Limb (tissue), 2 donors: ENCODE measurements around the gene PPP4R2.

Source experiments
- DNase-seq, 2 donors: peaks; one replicate each; pipeline ENCODE4 v3.0.0-alpha.2; 2016; ENCODE audit errors: extremely low spot score in 2 of 2

Gene PPP4R2

DNA sequence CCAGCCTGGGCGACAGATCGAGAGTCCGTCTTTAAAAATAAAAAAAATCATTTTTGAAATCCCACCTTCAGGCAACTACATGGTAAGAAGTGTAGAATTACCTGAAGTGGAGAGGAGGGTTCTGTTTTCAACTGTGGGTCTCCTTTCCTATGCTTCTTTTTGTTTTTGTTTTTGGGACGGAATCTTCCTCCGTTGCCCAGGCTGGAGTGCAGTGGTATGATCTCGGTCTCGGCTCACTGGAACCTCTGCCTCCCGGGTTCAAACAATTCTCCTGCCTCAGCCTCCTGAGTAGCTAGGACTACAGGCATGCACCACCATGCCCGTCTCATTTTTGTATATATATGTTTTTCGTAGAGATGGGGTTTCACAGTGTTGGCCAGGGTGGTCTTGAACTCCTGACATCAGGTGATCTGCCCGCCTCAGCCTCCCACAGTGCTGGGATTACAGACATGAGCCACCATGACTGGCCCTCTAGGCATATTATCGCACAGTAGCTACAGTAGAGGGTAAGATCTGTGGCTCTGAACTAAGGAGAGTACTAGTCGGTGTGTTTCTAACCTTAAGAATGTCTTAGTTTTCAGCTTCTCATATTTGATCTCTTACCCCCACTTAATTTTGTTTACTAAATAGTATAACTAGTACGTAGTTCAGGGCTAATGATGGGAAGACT, 73.3 kb downstream of the PPP4R2 start:
- no peak for DNase-seq

- DNase-seq = no peak
Observed at GRCh38 chr3:73070675-73071575, 74.3 kb downstream of the PPP4R2 start.

GRCh38 chr3:73071952-73072351, 75.3 kb downstream of the PPP4R2 start:
- no peak for DNase-seq

GRCh38 chr3:73072634-73073033, 76.0 kb downstream of the PPP4R2 start:
- no peak for DNase-seq

- no peak for DNase-seq
Observed at GRCh38 chr3:73073091-73073707, 76.6 kb downstream of the PPP4R2 start.

DNA sequence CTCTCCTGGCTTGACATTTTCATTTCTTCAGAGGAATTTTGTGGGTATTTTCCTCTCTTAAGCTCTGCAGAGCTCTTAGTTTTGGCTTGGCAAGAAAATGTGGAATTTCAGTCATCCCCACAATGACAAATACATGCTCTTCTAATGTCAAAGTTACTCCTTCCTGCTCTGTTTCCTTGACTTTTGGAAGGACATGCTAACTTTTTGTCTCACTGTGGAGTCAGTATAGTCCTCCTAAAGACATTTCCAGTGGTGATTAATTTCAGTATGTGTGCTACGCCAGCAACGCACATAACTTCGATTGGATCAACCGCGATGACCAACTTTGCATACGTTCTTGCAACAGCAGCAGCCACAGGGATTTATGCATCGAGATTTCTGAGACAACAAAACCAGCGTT, 78.2 kb downstream of the PPP4R2 start:
- no peak for DNase-seq

- DNase-seq = no peak
Observed at GRCh38 chr3:73080216-73080966, 83.8 kb downstream of the PPP4R2 start.

- DNase-seq = no peak
Observed at GRCh38 chr3:73081140-73081539, 84.5 kb downstream of the PPP4R2 start.

DNA sequence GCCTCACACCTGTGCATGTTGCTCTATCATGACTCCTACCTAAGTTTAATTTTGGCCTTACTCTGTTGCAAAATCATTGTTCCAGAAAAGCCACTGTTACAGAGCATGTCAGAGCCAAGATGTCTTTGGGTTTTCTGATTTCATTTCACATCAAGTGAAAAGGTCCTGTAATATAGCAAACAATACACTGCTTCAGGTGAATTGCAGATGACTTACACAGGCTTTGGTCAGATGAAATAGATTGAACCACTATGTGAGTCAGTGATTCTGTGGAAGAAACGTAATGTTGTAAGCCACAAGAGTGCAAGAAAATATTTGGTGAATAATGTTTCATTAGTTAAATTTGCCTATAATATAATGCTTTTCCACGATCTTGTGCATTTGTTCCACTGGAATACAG, 87.6 kb downstream of the PPP4R2 start:
- DNase-seq = no peak

GRCh38 chr3:73086071-73086494, 89.5 kb downstream of the PPP4R2 start:
- peak; percentile 70 to 76 for DNase-seq

- DNase-seq = no peak
Observed at GRCh38 chr3:73094129-73094528, 97.5 kb downstream of the PPP4R2 start.

DNA sequence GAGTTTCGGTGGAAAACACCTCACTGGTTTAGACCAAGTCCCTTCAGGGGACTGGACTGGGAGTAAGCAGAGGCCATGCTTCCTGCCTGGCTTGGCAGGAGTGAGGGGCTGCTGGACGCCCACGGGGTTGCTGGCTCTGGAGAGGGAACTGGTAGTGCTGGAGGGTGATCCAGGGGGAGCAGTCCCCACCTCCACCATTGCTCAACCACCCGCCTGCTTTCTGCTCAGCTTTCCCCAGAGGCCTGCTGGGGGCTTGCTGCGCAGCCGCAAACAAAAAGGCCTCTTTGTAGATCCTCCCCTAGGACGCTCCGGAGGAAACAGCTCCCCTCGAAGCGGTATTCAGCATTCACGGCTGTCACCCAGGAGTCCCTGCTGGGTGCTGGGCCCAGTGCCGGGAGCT, 98.3 kb downstream of the PPP4R2 start:
- DNase-seq = no peak

- DNase-seq = no peak
Observed at GRCh38 chr3:73096169-73096568, 99.6 kb downstream of the PPP4R2 start.

DNA sequence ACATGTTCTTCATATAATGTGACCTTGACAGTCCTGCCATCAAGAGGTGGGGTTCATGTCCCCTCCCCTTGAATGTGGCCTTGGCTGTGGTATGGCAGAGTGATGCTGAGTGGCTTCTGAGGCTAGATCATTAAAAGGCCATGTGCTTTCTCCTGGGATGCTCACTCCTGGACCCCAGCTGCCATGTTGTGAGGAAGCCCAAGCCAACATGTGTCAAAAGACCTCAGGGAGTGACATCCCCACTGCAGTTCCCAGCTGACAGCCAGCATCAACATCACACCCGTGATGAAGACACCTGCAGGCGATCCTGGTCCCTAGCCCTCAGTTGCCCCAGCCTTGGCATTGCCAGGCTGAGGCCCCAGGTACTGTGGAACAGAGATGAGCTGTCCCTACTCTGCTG, 101.4 kb downstream of the PPP4R2 start:
- no peak for DNase-seq

- no peak for DNase-seq
Observed at GRCh38 chr3:73098873-73099272, 102.3 kb downstream of the PPP4R2 start.

- peak; percentile 88 to 90 for DNase-seq
Observed at GRCh38 chr3:73100741-73101559, 104.3 kb downstream of the PPP4R2 start.

- DNase-seq = no peak
Observed at GRCh38 chr3:73101881-73102280, 105.3 kb downstream of the PPP4R2 start.

- DNase-seq = no peak
Observed at GRCh38 chr3:73107215-73107614, 110.6 kb downstream of the PPP4R2 start.

DNA sequence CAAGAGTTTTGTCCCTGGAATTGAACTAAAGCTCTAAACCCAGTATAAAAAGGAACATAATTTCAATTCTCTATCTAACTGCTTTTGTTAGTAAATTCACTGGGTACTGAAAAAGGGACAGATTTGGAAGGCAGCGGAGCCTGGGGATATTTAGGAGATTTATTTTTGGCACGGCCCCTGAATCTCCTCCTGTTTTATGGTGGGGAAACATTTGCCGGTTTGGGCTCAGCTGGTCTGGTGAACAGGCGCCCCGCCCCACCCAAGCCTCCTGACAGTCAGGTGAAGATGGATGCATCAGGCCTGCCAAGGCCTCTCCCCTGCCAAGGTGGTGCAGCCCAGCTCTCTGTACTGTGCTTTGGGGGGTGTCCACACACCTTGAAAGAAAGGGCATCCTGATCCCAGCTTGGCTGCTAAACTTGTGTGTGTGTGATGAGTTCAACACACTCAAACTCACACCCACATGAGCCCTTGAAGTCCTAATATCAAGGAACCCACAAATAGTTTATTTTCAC, 111.1 kb downstream of the PPP4R2 start:
- peak in 1 of 2 donors; percentile 54 for DNase-seq

GRCh38 chr3:73108750-73109149, 112.1 kb downstream of the PPP4R2 start:
- DNase-seq = no peak

GRCh38 chr3:73110530-73110929, 113.9 kb downstream of the PPP4R2 start:
- DNase-seq = no peak
